Measurements from ENCODE around the gene AFF3.

The AFF3 gene

GRCh38 chr2:99836690-99837605 is 305.4 kb downstream of the AFF3 start:
- TF ChIP-seq, protein P1, sequence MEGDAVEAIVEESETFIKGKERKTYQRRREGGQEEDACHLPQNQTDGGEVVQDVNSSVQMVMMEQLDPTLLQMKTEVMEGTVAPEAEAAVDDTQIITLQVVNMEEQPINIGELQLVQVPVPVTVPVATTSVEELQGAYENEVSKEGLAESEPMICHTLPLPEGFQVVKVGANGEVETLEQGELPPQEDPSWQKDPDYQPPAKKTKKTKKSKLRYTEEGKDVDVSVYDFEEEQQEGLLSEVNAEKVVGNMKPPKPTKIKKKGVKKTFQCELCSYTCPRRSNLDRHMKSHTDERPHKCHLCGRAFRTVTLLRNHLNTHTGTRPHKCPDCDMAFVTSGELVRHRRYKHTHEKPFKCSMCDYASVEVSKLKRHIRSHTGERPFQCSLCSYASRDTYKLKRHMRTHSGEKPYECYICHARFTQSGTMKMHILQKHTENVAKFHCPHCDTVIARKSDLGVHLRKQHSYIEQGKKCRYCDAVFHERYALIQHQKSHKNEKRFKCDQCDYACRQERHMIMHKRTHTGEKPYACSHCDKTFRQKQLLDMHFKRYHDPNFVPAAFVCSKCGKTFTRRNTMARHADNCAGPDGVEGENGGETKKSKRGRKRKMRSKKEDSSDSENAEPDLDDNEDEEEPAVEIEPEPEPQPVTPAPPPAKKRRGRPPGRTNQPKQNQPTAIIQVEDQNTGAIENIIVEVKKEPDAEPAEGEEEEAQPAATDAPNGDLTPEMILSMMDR (IDR thresholded peaks at IDR 0.05; ENCODE audit: borderline replicate concordance, insufficient read depth, low read depth, low read length): no peak

DNA sequence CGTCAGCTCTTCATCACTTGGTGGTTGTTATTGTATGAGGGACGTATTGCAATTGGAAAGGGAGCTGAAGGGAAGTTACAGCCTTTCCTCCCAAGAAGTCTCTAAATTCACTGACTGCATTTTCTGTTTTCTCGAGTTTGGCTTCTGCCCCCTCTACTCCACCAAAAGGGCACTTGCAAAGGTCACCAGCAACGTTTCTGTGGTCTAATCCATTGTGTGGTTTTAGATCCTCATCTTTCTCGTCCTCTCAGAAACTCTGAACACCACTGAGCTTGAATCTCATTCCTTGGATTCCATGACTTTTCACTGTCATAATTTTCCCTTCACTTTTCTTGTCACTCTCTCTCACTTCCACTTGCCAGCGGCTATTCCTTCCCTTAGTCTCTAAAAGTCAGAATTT is 308.0 kb downstream of the AFF3 start:
- TF ChIP-seq, protein P1 (IDR thresholded peaks at IDR 0.05; ENCODE audit: borderline replicate concordance, insufficient read depth, low read depth, low read length): no peak
- no peak overlapping the region for H3K4me3 ChIP-seq (ENCODE audit: low read depth, low read length)

More at GRCh38 chr2:99836690-99837605, 305.4 kb downstream of the AFF3 start:
- H3K4me3 ChIP-seq (ENCODE audit: low read depth, low read length): no peak overlapping the region

- TF ChIP-seq, protein P1 (IDR thresholded peaks at IDR 0.05; ENCODE audit: borderline replicate concordance, insufficient read depth, low read depth, low read length): no peak
- no peak overlapping the region for H3K4me3 ChIP-seq (ENCODE audit: low read depth, low read length)
Observed at GRCh38 chr2:99833586-99834201, 308.7 kb downstream of the AFF3 start.

DNA sequence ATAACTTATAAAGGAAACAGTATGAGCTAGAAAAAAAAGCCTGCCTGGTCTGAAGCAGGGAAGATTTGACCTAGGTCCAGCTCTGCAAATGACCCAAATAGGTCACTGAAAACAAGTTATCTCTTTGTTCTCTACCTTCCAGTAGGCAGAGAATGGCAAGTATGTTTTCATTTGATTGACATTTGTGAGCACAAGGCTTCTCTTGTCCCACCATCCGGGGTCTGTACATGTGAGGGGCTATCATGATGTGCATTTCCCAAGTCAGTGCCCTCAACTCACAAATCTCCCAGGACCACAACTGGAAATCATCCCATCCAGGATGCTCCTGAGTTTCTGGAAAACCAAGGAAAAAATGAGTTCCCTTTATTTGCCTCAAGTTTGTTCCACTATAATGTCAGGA is 309.5 kb downstream of the AFF3 start:
- H3K4me3 ChIP-seq (ENCODE audit: low read depth, low read length): no peak overlapping the region
- TF ChIP-seq, protein P1 (IDR thresholded peaks at IDR 0.05; ENCODE audit: borderline replicate concordance, insufficient read depth, low read depth, low read length): no peak

- TF ChIP-seq, protein P1 (IDR thresholded peaks at IDR 0.05; ENCODE audit: borderline replicate concordance, insufficient read depth, low read depth, low read length): no peak
- H3K4me3 ChIP-seq (ENCODE audit: low read depth, low read length): no peak overlapping the region
Observed at GRCh38 chr2:99831772-99832171, 310.6 kb downstream of the AFF3 start.

DNA sequence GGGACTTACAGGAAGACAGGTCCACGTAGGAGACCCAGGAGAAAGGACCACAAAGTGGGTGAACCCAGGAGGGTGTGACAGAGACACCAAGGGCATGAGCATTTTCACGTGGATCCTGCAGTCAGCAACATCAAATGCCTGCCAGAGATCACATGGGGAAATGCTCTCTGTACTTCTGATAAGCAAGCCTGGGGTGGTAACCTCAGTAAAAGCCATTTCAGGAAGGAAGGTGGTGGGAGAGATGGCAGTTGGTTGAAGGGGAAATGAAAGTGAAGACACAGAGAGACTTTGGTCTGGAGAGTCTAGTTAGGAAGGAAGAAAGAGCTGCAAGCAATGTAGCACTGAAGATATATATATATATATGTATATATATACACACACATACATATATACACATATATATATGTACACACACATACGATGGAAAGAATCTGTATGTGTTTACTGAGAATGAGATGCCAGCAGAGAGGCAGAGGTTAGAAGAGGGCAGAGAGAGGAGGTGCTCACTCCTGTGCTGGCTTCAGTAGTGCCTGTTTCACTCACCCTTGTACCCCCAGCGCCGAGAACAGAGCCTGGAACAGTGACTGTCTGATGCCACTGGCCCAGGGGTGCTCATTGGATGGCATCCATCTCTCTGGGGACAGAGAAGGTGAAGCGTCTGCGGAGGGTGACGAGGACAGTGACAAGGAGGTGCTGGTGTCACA is 314.9 kb downstream of the AFF3 start:
- TF ChIP-seq, protein P1 (IDR thresholded peaks at IDR 0.05; ENCODE audit: borderline replicate concordance, insufficient read depth, low read depth, low read length): no peak
- no peak overlapping the region for H3K4me3 ChIP-seq (ENCODE audit: low read depth, low read length)

Measured in GM12875 (cell line).